ENCODE results near the gene SLC22A4.

The SLC22A4 gene

DNA sequence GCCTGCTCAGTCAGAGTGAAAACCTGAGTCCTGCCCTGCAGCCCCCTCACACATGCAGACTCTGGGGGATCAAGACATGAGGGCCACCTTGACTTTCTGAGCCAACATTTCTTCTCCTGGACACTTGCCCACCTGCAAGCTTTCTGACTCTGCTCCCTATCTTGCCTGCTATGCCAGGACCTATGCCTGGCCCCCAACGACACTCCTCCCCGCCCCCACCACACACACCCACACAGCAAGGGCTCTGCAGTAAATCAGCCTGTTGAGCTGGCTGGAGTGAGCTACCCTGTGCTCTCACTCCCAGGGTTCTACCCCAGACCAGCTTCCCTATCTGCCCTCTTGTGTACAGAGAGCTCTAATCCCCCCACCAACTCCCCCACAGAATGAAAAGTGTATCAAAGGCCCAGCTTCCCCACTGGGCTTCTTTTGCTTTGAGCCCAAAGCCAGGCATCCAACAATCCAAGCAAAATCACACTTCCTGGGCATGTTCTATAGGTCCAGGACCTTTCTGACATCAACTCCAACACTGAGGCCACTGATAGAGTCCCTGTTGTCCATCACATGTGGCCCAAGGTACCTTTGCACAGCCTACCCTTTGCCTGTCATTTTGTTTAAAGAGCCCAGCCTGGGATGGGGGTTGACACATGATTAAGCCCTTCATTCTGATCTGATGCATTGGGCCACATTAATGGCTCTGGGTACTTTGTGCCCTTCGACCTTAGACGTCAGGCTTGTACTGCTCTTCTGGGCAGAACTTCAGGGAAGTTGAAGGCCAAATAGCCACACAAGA lies 29.5 kb upstream of the SLC22A4 start:
- Histone ChIP-seq H3K4me3 (ENCODE audit: extremely low read depth, insufficient read depth, low read length, poor library complexity, severe bottlenecking) (no peak overlapping the region), H3K4me1 (ENCODE audit: control insufficient read depth, insufficient read depth, low read length, poor library complexity, severe bottlenecking) (peaks cover 47% of the 10 kb centered on the region), H3K27ac (ENCODE audit: low read depth, low read length, severe bottlenecking) (peak overlapping the region; percentile 95), H3K9me3 (ENCODE audit: control insufficient read depth, low read length) (no peaks in the 10 kb centered on the region), H3K36me3 (ENCODE audit: control insufficient read depth, insufficient read depth, low read length) (peaks cover 36% of the 10 kb centered on the region)
- WGBS, 2 experiments (ENCODE audit: insufficient coverage in 2 of 2): 85 to 91% methylated on average over 2 to 3 of the region's 4 CpGs

DNA sequence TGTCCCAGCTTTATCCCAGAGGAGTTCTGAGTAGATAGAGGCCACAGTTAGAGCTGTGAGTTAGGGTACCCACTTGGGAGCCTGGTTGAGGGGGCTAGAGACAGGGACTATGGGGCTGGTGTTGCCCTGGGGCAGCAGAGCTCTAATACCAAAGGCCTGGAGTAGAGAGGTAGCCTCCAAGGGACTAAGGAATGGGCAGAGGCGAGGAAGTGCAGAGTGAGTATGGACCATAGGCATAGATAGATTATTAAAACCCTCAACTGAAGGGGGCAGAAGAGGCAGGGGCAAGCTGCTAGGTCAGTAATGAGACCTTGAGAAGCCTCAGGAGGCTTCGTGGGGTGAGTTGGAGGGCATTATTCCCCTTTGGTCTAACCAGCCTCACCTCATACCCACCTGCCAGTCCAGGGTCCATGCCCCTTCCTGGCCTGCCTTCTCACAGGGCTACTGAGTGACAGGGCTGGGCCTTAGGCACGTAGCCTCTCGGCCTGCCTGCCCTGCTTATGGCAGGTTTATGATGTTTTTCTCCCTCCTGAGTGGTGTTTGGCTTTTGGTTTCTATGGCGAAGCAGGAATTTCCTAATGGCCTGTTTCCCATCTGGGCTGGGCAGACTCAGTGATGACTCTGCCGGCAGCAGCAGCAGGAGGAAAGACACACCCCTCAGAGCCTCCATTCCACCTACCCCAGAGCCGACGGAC lies 28.7 kb upstream of the SLC22A4 start:
- H3K4me1 ChIP-seq (ENCODE audit: control insufficient read depth, insufficient read depth, low read length, poor library complexity, severe bottlenecking): peaks cover 40% of the 10 kb centered on the region
- H3K36me3 ChIP-seq (ENCODE audit: control insufficient read depth, insufficient read depth, low read length): peaks cover 36% of the 10 kb centered on the region
- WGBS, 2 experiments (ENCODE audit: insufficient coverage in 2 of 2): 54 to 60% methylated on average over 3 to 5 of the region's 8 CpGs
- H3K27ac ChIP-seq (ENCODE audit: low read depth, low read length, severe bottlenecking): peak overlapping the region; percentile 95
- H3K4me3 ChIP-seq (ENCODE audit: extremely low read depth, insufficient read depth, low read length, poor library complexity, severe bottlenecking): no peak overlapping the region
- H3K9me3 ChIP-seq (ENCODE audit: control insufficient read depth, low read length): no peaks in the 10 kb centered on the region

DNA sequence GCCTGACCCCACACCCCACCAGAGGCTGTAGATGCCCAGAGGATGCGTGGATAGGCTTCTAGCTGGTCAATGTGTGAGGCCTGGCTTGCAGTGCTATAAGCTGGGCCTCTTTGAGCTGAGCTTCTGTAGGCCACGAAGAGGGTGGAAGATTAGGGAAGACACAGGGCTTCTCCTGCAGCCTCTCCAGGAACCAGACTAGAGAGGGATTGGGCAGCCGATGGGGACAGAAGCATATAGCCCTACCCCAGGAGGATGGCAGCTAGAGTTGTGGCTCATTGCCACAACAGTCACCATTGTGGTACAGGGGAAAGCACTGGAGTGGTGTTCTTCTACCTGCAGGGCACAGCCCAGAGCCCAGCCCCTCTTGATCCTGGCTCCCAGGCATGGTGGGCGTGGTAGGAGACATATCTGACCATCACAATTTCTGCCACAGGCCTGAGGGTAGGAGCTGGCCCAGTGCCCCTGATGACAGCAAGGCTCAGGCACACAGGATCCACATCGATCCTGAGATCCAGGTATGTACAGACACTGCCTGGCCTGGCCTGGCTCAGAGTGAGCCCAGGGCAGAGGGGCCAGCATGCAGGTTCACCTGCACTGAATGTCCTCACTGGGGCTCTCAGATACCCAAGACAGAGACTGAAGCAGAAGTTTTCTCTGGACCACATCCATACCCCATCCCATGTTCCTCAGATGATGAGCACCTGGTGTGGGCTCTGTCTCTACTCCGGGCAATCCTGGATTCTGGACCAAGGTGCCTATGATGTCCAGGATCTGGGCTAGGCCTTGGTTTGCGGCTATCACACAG lies 28.0 kb upstream of the SLC22A4 start:
- Histone ChIP-seq H3K36me3 (ENCODE audit: control insufficient read depth, insufficient read depth, low read length) (peaks cover 37% of the 10 kb centered on the region), H3K9me3 (ENCODE audit: control insufficient read depth, low read length) (no peaks in the 10 kb centered on the region), H3K4me1 (ENCODE audit: control insufficient read depth, insufficient read depth, low read length, poor library complexity, severe bottlenecking) (peaks cover 34% of the 10 kb centered on the region), H3K27ac (ENCODE audit: low read depth, low read length, severe bottlenecking) (peak overlapping the region; percentile 95), H3K4me3 (ENCODE audit: extremely low read depth, insufficient read depth, low read length, poor library complexity, severe bottlenecking) (no peak overlapping the region)
- WGBS, 2 experiments (ENCODE audit: insufficient coverage in 2 of 2): 87 to 97% methylated on average over 6 to 7 of the region's 7 CpGs

GRCh38 chr5:132266836-132267160 lies 27.4 kb upstream of the SLC22A4 start:
- H3K9me3 ChIP-seq (ENCODE audit: control insufficient read depth, low read length): no peaks in the 10 kb centered on the region
- 100% methylated on average over 1 of the region's 1 CpG for whole genome bisulfite sequencing, 2 experiments (ENCODE audit: insufficient coverage in 2 of 2)
- H3K4me3 ChIP-seq (ENCODE audit: extremely low read depth, insufficient read depth, low read length, poor library complexity, severe bottlenecking): no peak overlapping the region
- H3K27ac ChIP-seq (ENCODE audit: low read depth, low read length, severe bottlenecking): no peak overlapping the region
- peaks cover 34% of the 10 kb centered on the region for H3K4me1 ChIP-seq (ENCODE audit: control insufficient read depth, insufficient read depth, low read length, poor library complexity, severe bottlenecking)
- peaks cover 40% of the 10 kb centered on the region for H3K36me3 ChIP-seq (ENCODE audit: control insufficient read depth, insufficient read depth, low read length)

GRCh38 chr5:132267166-132267739 lies 26.9 kb upstream of the SLC22A4 start:
- H3K36me3 ChIP-seq (ENCODE audit: control insufficient read depth, insufficient read depth, low read length): peaks cover 39% of the 10 kb centered on the region
- H3K4me3 ChIP-seq (ENCODE audit: extremely low read depth, insufficient read depth, low read length, poor library complexity, severe bottlenecking): no peak overlapping the region
- H3K27ac ChIP-seq (ENCODE audit: low read depth, low read length, severe bottlenecking): no peak overlapping the region
- no peaks in the 10 kb centered on the region for H3K9me3 ChIP-seq (ENCODE audit: control insufficient read depth, low read length)
- peaks cover 34% of the 10 kb centered on the region for H3K4me1 ChIP-seq (ENCODE audit: control insufficient read depth, insufficient read depth, low read length, poor library complexity, severe bottlenecking)

DNA sequence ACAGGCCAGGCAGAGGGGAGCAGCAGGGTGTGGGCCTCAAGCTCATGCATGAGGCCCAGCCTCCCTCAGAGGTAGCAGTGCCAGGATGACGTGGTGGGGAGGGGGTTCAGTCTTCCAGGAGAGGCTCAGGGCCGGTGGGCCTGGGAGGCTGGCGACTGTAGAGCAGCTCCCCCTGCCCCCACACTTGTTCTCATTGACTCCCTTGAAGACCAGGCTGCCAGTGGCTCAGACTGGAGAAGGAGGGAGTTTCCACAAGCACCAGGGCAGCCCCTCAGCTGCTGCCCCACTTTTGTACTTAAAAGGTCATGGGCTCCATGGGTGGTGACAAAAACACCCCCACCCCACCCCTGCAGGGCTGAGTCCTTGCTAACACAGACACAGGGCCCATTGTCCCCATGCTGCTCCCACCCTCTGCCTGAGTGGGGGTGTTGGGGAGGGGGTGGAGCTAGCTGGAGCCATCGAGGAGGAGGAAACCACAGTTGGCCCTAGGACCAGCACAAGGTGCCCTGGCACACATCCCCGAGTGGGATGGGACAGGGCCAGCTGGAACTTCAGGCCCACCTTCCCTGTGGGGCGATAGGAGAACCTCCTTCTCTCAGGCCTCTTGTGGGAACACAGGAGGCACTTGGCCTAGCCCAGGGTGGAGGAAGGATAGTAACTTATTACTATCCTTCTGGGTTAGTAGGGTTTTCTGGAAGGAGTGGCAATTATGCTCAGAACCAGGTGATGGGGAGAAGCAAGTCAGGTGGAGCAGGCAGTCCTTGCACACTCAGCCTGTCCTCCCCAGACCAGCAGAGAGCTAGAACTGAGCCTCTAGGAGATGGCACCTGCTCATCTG lies 26.0 kb upstream of the SLC22A4 start:
- Histone ChIP-seq H3K27ac (ENCODE audit: low read depth, low read length, severe bottlenecking) (no peak overlapping the region), H3K9me3 (ENCODE audit: control insufficient read depth, low read length) (no peaks in the 10 kb centered on the region), H3K4me3 (ENCODE audit: extremely low read depth, insufficient read depth, low read length, poor library complexity, severe bottlenecking) (no peak overlapping the region), H3K4me1 (ENCODE audit: control insufficient read depth, insufficient read depth, low read length, poor library complexity, severe bottlenecking) (peaks cover 34% of the 10 kb centered on the region), H3K36me3 (ENCODE audit: control insufficient read depth, insufficient read depth, low read length) (peaks cover 40% of the 10 kb centered on the region)
- WGBS, 2 experiments (ENCODE audit: insufficient coverage in 2 of 2): 90 to 95% methylated on average over 2 of the region's 6 CpGs

DNA sequence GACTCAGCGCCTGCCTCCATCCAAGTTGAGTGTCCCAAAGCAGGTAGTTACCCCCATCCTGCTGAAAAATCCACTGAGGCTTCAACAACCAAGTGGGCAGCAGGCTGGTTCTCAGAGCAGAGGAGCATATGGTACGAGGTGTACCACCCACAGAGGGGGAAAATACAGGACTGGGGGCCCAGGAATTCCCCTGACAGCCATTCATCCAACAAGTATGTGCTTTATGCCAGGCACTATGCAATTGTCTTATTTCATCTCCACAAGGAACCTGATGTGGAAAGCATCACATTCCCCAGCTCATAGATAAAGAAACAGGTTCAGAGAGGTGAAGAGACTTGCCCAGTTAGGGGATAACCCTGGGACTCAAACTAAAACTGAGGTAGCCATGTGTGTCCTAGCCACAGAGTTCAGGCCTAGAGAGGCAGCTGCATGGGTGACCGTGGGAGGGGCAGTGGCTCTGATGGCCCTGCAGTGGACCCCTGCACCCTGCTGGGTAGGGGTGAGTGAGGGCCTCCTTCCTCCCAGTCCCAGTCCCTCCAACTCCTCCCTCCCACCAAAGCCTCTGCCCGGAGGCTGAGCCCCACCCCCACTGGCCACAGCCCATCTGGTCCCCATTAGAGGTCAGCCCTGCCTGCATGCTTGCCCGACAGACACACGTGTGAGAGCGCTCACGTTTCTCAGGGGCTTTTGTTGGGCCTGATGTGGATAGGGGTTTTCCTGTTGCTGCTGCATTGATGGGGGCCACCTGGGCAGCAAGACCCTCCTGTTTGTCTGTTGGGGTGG lies 25.2 kb upstream of the SLC22A4 start:
- Histone ChIP-seq H3K9me3 (ENCODE audit: control insufficient read depth, low read length) (no peaks in the 10 kb centered on the region), H3K4me1 (ENCODE audit: control insufficient read depth, insufficient read depth, low read length, poor library complexity, severe bottlenecking) (peaks cover 26% of the 10 kb centered on the region), H3K27ac (ENCODE audit: low read depth, low read length, severe bottlenecking) (no peak overlapping the region), H3K36me3 (ENCODE audit: control insufficient read depth, insufficient read depth, low read length) (peaks cover 41% of the 10 kb centered on the region), H3K4me3 (ENCODE audit: extremely low read depth, insufficient read depth, low read length, poor library complexity, severe bottlenecking) (no peak overlapping the region)
- WGBS, 2 experiments (ENCODE audit: insufficient coverage in 2 of 2): 75 to 89% methylated on average over 2 to 3 of the region's 8 CpGs

GRCh38 chr5:132269635-132270334 lies 24.4 kb upstream of the SLC22A4 start:
- 86 to 100% methylated on average over 3 of the region's 3 CpGs for WGBS, 2 experiments (ENCODE audit: insufficient coverage in 2 of 2)
- Histone ChIP-seq H3K36me3 (ENCODE audit: control insufficient read depth, insufficient read depth, low read length) (peaks cover 41% of the 10 kb centered on the region), H3K9me3 (ENCODE audit: control insufficient read depth, low read length) (no peaks in the 10 kb centered on the region), H3K4me3 (ENCODE audit: extremely low read depth, insufficient read depth, low read length, poor library complexity, severe bottlenecking) (no peak overlapping the region), H3K27ac (ENCODE audit: low read depth, low read length, severe bottlenecking) (no peak overlapping the region), H3K4me1 (ENCODE audit: control insufficient read depth, insufficient read depth, low read length, poor library complexity, severe bottlenecking) (peaks cover 18% of the 10 kb centered on the region)

- H3K4me3 ChIP-seq (ENCODE audit: extremely low read depth, insufficient read depth, low read length, poor library complexity, severe bottlenecking): no peak overlapping the region
- no peak overlapping the region for H3K27ac ChIP-seq (ENCODE audit: low read depth, low read length, severe bottlenecking)
- H3K4me1 ChIP-seq (ENCODE audit: control insufficient read depth, insufficient read depth, low read length, poor library complexity, severe bottlenecking): peaks cover 13% of the 10 kb centered on the region
- no peaks in the 10 kb centered on the region for H3K9me3 ChIP-seq (ENCODE audit: control insufficient read depth, low read length)
- WGBS, 2 experiments (ENCODE audit: insufficient coverage in 2 of 2): 100% methylated on average over 1 of the region's 1 CpG; no CpG with 5 or more reads in 1 of the 2 experiments
- peaks cover 41% of the 10 kb centered on the region for H3K36me3 ChIP-seq (ENCODE audit: control insufficient read depth, insufficient read depth, low read length)
Measured at GRCh38 chr5:132270335-132270665, 23.9 kb upstream of the SLC22A4 start.
